H1 (cell line): ENCODE results near the gene HTATIP2. TPM values are rescaled to one million over a fixed set of nuclear protein-coding genes. Genes with fewer than 3 reads are reported as not detected.

Experiments
- CTCF ChIA-PET: fragments of 300-600 bp; sonication (Branson Sonifier 250); formaldehyde crosslinking; loops from one replicate; lab custom pipeline; 2021; ENCODE audit not compliant: partially characterized antibody; lab: Charles Lee
- POLR2A ChIA-PET: fragments of 300-600 bp; sonication (Branson Sonifier 250); formaldehyde crosslinking; loops from one replicate; lab custom pipeline; 2021; ENCODE audit warnings: inconsistent platforms; ENCODE audit not compliant: partially characterized antibody; lab: Charles Lee
- DNase-seq, 2 experiments: peaks; one replicate each; pipeline versions ENCODE4 v3.0.0 to v3.0.0-alpha.2; 2010 to 2022; ENCODE audit warnings: low spot score in 2 of 2, low read depth in 1 of 2, mixed read lengths in 1 of 2
- FAIRE-seq: peaks from 2 replicates; lab custom pipeline; 2011; peaks lifted over from hg19 to GRCh38; lab: Jason Lieb, UNC
- H2AFZ ChIP-seq: 2 replicates; pipeline ENCODE4 v1.8.1; 2012; ENCODE audit warnings: low read length, inconsistent platforms
- H2AK5ac ChIP-seq: 2 replicates; pipeline ENCODE4 v1.6.1; 2013; ENCODE audit warnings: low read depth, low read length
- H2BK120ac ChIP-seq: replicated peaks from 2 replicates; pipeline ENCODE3; 2013; ENCODE audit warnings: low read depth, low read length, inconsistent platforms
- H2BK12ac ChIP-seq: 2 replicates; pipeline ENCODE4 v1.6.1; 2013; ENCODE audit warnings: low read depth, low read length
- H2BK15ac ChIP-seq: 2 replicates; pipeline ENCODE4 v1.6.1; 2013; ENCODE audit warnings: low read length
- H2BK20ac ChIP-seq: 2 replicates; pipeline ENCODE4 v1.6.1; 2013; ENCODE audit warnings: low read length
- H2BK5ac ChIP-seq: 2 replicates; pipeline ENCODE4 v1.6.1; 2013; ENCODE audit warnings: low read depth, low read length
- H3K14ac ChIP-seq: 2 replicates; pipeline ENCODE4 v1.6.1; 2013; ENCODE audit warnings: inconsistent platforms; ENCODE audit not compliant: insufficient read length
- H3K18ac ChIP-seq: 2 replicates; pipeline ENCODE4 v1.6.1; 2013; ENCODE audit warnings: low read length; ENCODE audit errors: extremely low read depth
- H3K23ac ChIP-seq: 2 replicates; pipeline ENCODE4 v1.6.1; 2013; ENCODE audit warnings: inconsistent platforms; ENCODE audit not compliant: insufficient read length
- H3K23me2 ChIP-seq: 2 replicates; pipeline ENCODE4 v1.6.1; 2013; ENCODE audit warnings: low read depth, low read length
- H3K27ac ChIP-seq: 2 replicates; pipeline ENCODE4 v1.6.1; 2011; ENCODE audit warnings: low read depth, low read length, inconsistent platforms
- H3K27me3 ChIP-seq, 4 experiments: replicated peaks in 1 of 4; 1 replicate in 1 of 4; 2 replicates in 3 of 4; pipeline versions ENCODE4 v1.6.1 to v1.8.1; 2011 to 2013; ENCODE audit warnings: low read length in 3 of 4, mild to moderate bottlenecking in 3 of 4, inconsistent platforms in 2 of 4, mixed read lengths in 2 of 4, moderate library complexity in 1 of 4; ENCODE audit not compliant: control insufficient read depth in 3 of 4, insufficient read depth in 3 of 4; ENCODE audit errors: extremely low read depth in 1 of 4
- H3K36me3 ChIP-seq, 4 experiments: 2 replicates each; pipeline versions ENCODE4 v1.6.1 to v1.8.1; 2011 to 2013; ENCODE audit warnings: mild to moderate bottlenecking in 4 of 4, low read length in 3 of 4, moderate library complexity in 2 of 4, control low read depth in 1 of 4, inconsistent platforms in 1 of 4; ENCODE audit not compliant: insufficient read depth in 4 of 4, control insufficient read depth in 2 of 4
- H3K4ac ChIP-seq: replicated peaks from 2 replicates; pipeline ENCODE3; 2013; ENCODE audit warnings: low read length, low read depth, mixed read lengths, inconsistent platforms; ENCODE audit not compliant: insufficient read length
- H3K4me1 ChIP-seq, 4 experiments: replicated peaks in 1 of 4; 1 replicate in 1 of 4; 2 replicates in 3 of 4; pipeline versions ENCODE4 v1.6.1 to v1.8.1; 2011 to 2013; ENCODE audit warnings: low read length in 3 of 4, inconsistent platforms in 2 of 4, mixed read lengths in 1 of 4; ENCODE audit not compliant: insufficient read depth in 4 of 4, control insufficient read depth in 3 of 4
- H3K4me2 ChIP-seq, 2 experiments: 2 replicates each; pipeline versions ENCODE4 v1.6.1 to v1.8.1; 2011 to 2013; ENCODE audit warnings: low read depth in 2 of 2, low read length in 2 of 2, control low read depth in 1 of 2, inconsistent platforms in 1 of 2, mild to moderate bottlenecking in 1 of 2; ENCODE audit not compliant: insufficient read depth in 1 of 2
- H3K4me3 ChIP-seq, 4 experiments: fragments of 200-600, 300-600 bp in 1 of 4; sonication (generic), shearing (Covaris generic), sonication (Bioruptor Twin) in 1 of 4; 2 replicates each; pipeline versions ENCODE4 v1.5.1 to v1.8.1; 2011 to 2016; ENCODE audit warnings: low read length in 4 of 4, low read depth in 3 of 4, control low read depth in 2 of 4, inconsistent platforms in 2 of 4, mild to moderate bottlenecking in 2 of 4, mixed read lengths in 1 of 4, moderate library complexity in 1 of 4; ENCODE audit not compliant: insufficient read depth in 2 of 4; ENCODE audit errors: extremely low read depth in 1 of 4
- H3K56ac ChIP-seq: replicated peaks from 2 replicates; pipeline ENCODE3; 2013; ENCODE audit warnings: low read depth, mild to moderate bottlenecking, mixed read lengths, low read length, inconsistent platforms; ENCODE audit not compliant: insufficient read length
- H3K79me1 ChIP-seq: 2 replicates; pipeline ENCODE4 v1.6.1; 2013; ENCODE audit warnings: low read depth, low read length, control low read depth
- H3K79me2 ChIP-seq, 2 experiments: 2 replicates each; pipeline versions ENCODE4 v1.6.1 to v1.8.1; 2012 to 2013; ENCODE audit warnings: low read length in 2 of 2, mild to moderate bottlenecking in 2 of 2, inconsistent platforms in 1 of 2; ENCODE audit not compliant: insufficient read depth in 2 of 2, control insufficient read depth in 1 of 2
- H3K9ac ChIP-seq, 4 experiments: replicated peaks in 1 of 4; 1 replicate in 1 of 4; 2 replicates in 3 of 4; pipeline versions ENCODE4 v1.6.1 to v1.8.1; 2011 to 2013; ENCODE audit warnings: low read depth in 3 of 4, low read length in 3 of 4, control low read depth in 2 of 4, mild to moderate bottlenecking in 2 of 4, moderate library complexity in 2 of 4, inconsistent platforms in 1 of 4; ENCODE audit errors: extremely low read depth in 1 of 4
- H3K9me3 ChIP-seq, 2 experiments: 2 replicates each; pipeline versions ENCODE4 v1.6.1 to v1.8.1; 2012 to 2013; ENCODE audit warnings: mild to moderate bottlenecking in 2 of 2, moderate library complexity in 2 of 2, control low read depth in 1 of 2, inconsistent platforms in 1 of 2, low read depth in 1 of 2, low read length in 1 of 2, mixed read lengths in 1 of 2; ENCODE audit not compliant: insufficient read depth in 2 of 2
- H4K20me1 ChIP-seq, 2 experiments: replicated peaks in 1 of 2; 2 replicates each; pipeline versions ENCODE3 to v1.8.1; 2011 to 2013; ENCODE audit warnings: inconsistent platforms in 2 of 2, low read length in 2 of 2, mild to moderate bottlenecking in 1 of 2; ENCODE audit not compliant: insufficient read depth in 2 of 2, control insufficient read depth in 1 of 2
- H4K5ac ChIP-seq: 2 replicates; pipeline ENCODE4 v1.6.1; 2013; ENCODE audit warnings: low read length, low read depth, mixed read lengths, inconsistent platforms; ENCODE audit not compliant: insufficient read length
- H4K8ac ChIP-seq: 2 replicates; pipeline ENCODE4 v1.8.0; 2013; ENCODE audit warnings: mild to moderate bottlenecking, moderate library complexity, low read length, inconsistent platforms; ENCODE audit not compliant: insufficient read depth; ENCODE audit errors: extremely low read depth
- H4K91ac ChIP-seq: replicated peaks from 2 replicates; pipeline ENCODE3; 2013; ENCODE audit warnings: low read length, mixed read lengths, inconsistent platforms; ENCODE audit not compliant: insufficient read length
- ASH2L ChIP-seq: fragments of 200-600, 300-600 bp; sonication (generic); IDR thresholded peaks from one replicate; pipeline ENCODE4 v1.7.1; 2017; ENCODE audit warnings: low read length
- BACH1 ChIP-seq: IDR thresholded peaks from 2 replicates; pipeline ENCODE4 v1.6.1; 2012; ENCODE audit warnings: low read length, improper control_type of control experiment
- CBX5 ChIP-seq: fragments of 300-800, 300-1000 bp; sonication (generic); IDR thresholded peaks from 2 replicates; pipeline ENCODE4 v1.7.1; 2016; ENCODE audit warnings: antibody characterized with exemption, low read length, low read depth
- CBX8 ChIP-seq: fragments of 300-800, 300-1000 bp; sonication (generic); IDR thresholded peaks from 2 replicates; pipeline ENCODE4 v1.7.1; 2016; ENCODE audit warnings: low read depth, low read length, borderline replicate concordance
- CEBPB ChIP-seq: IDR thresholded peaks from 2 replicates; pipeline ENCODE4 v1.6.1; 2012; ENCODE audit warnings: low read depth, low read length
- CREB1 ChIP-seq: IDR thresholded peaks from 2 replicates; pipeline ENCODE4 v1.6.1; 2012; ENCODE audit warnings: inconsistent platforms
- GABPA ChIP-seq: IDR thresholded peaks from 2 replicates; pipeline ENCODE4 v1.6.1; 2011; ENCODE audit warnings: mild to moderate bottlenecking, low read length, moderate library complexity, borderline replicate concordance; ENCODE audit not compliant: insufficient read depth
- GTF2F1 ChIP-seq: IDR thresholded peaks from 2 replicates; pipeline ENCODE4 v1.6.1; 2012; ENCODE audit warnings: low read depth, low read length, improper control_type of control experiment, borderline replicate concordance
- HDAC2 ChIP-seq, 2 experiments: fragments of 300-600 bp in 1 of 2; sonication (generic) in 1 of 2; IDR thresholded peaks; 2 replicates each; pipeline ENCODE4 v1.6.1; 2011 to 2012; ENCODE audit warnings: low read depth in 2 of 2, low read length in 2 of 2, mild to moderate bottlenecking in 2 of 2, moderate library complexity in 2 of 2, borderline replicate concordance in 1 of 2, inconsistent platforms in 1 of 2
- JUN ChIP-seq: IDR thresholded peaks from 2 replicates; pipeline ENCODE4 v1.6.1; 2011; ENCODE audit warnings: low read depth, mild to moderate bottlenecking, improper control_type of control experiment, low read length
- POLR2AphosphoS5 ChIP-seq: IDR thresholded peaks from 2 replicates; pipeline ENCODE4 v1.6.1; 2011; ENCODE audit warnings: low read depth, low read length
- RAD21 ChIP-seq, 2 experiments: IDR thresholded peaks in 1 of 2; conservative IDR thresholded peaks in 1 of 2; 2 replicates each; pipeline ENCODE4 v1.6.1; 2011; ENCODE audit warnings: low read depth in 2 of 2, low read length in 2 of 2, improper control_type of control experiment in 1 of 2, inconsistent platforms in 1 of 2, mild to moderate bottlenecking in 1 of 2, moderate library complexity in 1 of 2
- RFX5 ChIP-seq: IDR thresholded peaks from 2 replicates; pipeline ENCODE4 v1.6.1; 2011; ENCODE audit warnings: low read depth, low read length, improper control_type of control experiment, borderline replicate concordance
- SIN3A ChIP-seq, 2 experiments: IDR thresholded peaks in 1 of 2; conservative IDR thresholded peaks in 1 of 2; 2 replicates each; pipeline ENCODE4 v1.6.1; 2011 to 2012; ENCODE audit warnings: low read length in 2 of 2, improper control_type of control experiment in 1 of 2, low read depth in 1 of 2, mild to moderate bottlenecking in 1 of 2
- TAF1 ChIP-seq: IDR thresholded peaks from 2 replicates; pipeline ENCODE4 v1.6.1; 2011; ENCODE audit warnings: mild to moderate bottlenecking, low read depth, low read length
- TEAD4 ChIP-seq: IDR thresholded peaks from 2 replicates; pipeline ENCODE4 v1.6.1; 2012; ENCODE audit warnings: low read depth, low read length, inconsistent platforms, mixed read lengths
- polyA plus RNA-seq, 7 experiments: library from polyadenylated mRNA; depleted of rRNA in 3 of 7; stranded (reverse) in 5 of 7; unstranded in 2 of 7; fragments of >200 nt in 5 of 7; fragments of 200-250 nt in 2 of 7; gene quantifications; 1 replicate in 5 of 7; 2 replicates in 1 of 7; 4 replicates in 1 of 7; pipeline versions ENCODE4 v1.2.1 to v1.2.3, GENCODE V29; 2011 to 2013; ENCODE audit warnings: missing spikeins in 2 of 7, mixed read lengths in 2 of 7
- total RNA-seq: library from RNA; stranded (reverse); fragmentation: NEBNext Ultra II Directional; extraction: Animal tissue kit (Norgen Biotek cat#: 25700); gene quantifications from 2 replicates; pipeline ENCODE4 v1.2.1, GENCODE V29; 2021

The HTATIP2 gene
- total and polyA plus RNA-seq, 2 of the 8 experiments (the other 6 are each of a cell fraction or from before 2014, with no cell fraction given): 22.6 to 33.1 TPM

DNA sequence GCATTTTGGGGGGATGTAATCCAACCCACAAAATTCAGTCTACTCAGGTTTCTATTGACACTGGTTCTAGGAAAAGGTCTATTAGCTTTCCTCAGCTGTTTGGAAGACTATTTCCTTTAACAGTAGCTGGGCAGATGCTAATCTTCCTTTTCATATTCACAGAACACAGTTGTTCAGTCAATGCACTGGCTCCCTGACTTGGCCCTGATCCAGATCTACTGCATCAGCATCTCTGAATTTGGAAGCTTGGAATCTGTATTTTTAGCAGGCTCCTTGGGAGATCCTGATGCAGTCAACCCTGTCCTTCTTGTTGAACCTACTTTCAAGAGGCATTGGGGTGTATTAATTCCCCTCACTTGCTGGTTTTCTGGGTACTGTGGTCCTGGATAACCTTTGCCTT is 6.3 kb downstream of the HTATIP2 start:
- Histone ChIP-seq H3K79me1 (no peaks in the 10 kb centered on the region), H3K23me2 (no peaks in the 10 kb centered on the region), H4K91ac (no peak overlapping the region), H2BK15ac (no peak overlapping the region), H3K4me1 (peaks cover 0 to 5% (median 3%) of the 10 kb centered on the region in 4 experiments; a peak in 2 of 7 replicates), H3K56ac (no peak overlapping the region), H2BK12ac (no peak overlapping the region), H2BK5ac (no peak overlapping the region), H3K4me2 (no peak overlapping the region), H3K9me3 (no peaks in the 10 kb centered on the region), H3K14ac (no peak overlapping the region), H3K23ac (no peak overlapping the region), H4K5ac (no peak overlapping the region), H3K36me3 (peaks cover 0 to 3% (median 0%) of the 10 kb centered on the region in 4 experiments; a peak in 1 of 8 replicates), H3K9ac (no peak overlapping the region), H2BK20ac (no peak overlapping the region), H2BK120ac (no peak overlapping the region), H3K4ac (no peak overlapping the region), H4K20me1 (no peaks in the 10 kb centered on the region), H3K79me2 (no peaks in the 10 kb centered on the region), H3K4me3 (no peak overlapping the region), H3K18ac (no peak overlapping the region), H3K27ac (no peak overlapping the region), H3K27me3 (no peaks in the 10 kb centered on the region), H2AK5ac (no peak overlapping the region), H4K8ac (no peak overlapping the region), H2AFZ (no peak overlapping the region)
- CTCF ChIA-PET: interaction anchor here (1.0 to 7.7 kb wide), 2 partner anchors 16 to 414 kb away, joined by 8 to 49 read pairs; no protein-coding TSS in a partner anchor
- POLR2A ChIA-PET: no interaction called here
- DNase-seq (no peak), FAIRE-seq (no peak)
- TF ChIP-seq CBX8 (no peak), RFX5 (no peak), SIN3A (conservative IDR thresholded peaks at IDR 0.05 in 1 of 2, IDR thresholded peaks at IDR 0.05 in 1 of 2; ENCODE audit: low read depth in 1 of 2, low read length in 2 of 2) (no peak), GABPA (no peak), HDAC2 (IDR thresholded peaks at IDR 0.05; ENCODE audit: borderline replicate concordance in 1 of 2, low read depth in 2 of 2, low read length in 2 of 2) (no peak), GTF2F1 (no peak), BACH1 (no peak), CBX5 (no peak), ASH2L (no peak), CEBPB (no peak), TEAD4 (no peak), RAD21 (IDR thresholded peaks at IDR 0.05 in 1 of 2, conservative IDR thresholded peaks at IDR 0.05 in 1 of 2; ENCODE audit: low read depth in 2 of 2, low read length in 2 of 2) (no peak), TAF1 (no peak), CREB1 (no peak), POLR2AphosphoS5 (no peak), JUN (no peak)
